Stimulated activated CD8-positive, alpha-beta memory T cell treated with anti-CD3 and anti-CD28 coated beads, Interleukin-15, amount 100 ng/mL, for 24 hours (primary cell): ENCODE data around the gene CHSY1.
"Not testable (repeated sequence)": the region's sequence is repeated elsewhere in the genome, so short reads cannot be mapped to it uniquely, and the experiment has no call there.

Experiments
- DNase-seq: peaks from one replicate; pipeline ENCODE4 v3.0.0-alpha.2; 2020; ENCODE audit warnings: low read depth

The CHSY1 gene, protein sequence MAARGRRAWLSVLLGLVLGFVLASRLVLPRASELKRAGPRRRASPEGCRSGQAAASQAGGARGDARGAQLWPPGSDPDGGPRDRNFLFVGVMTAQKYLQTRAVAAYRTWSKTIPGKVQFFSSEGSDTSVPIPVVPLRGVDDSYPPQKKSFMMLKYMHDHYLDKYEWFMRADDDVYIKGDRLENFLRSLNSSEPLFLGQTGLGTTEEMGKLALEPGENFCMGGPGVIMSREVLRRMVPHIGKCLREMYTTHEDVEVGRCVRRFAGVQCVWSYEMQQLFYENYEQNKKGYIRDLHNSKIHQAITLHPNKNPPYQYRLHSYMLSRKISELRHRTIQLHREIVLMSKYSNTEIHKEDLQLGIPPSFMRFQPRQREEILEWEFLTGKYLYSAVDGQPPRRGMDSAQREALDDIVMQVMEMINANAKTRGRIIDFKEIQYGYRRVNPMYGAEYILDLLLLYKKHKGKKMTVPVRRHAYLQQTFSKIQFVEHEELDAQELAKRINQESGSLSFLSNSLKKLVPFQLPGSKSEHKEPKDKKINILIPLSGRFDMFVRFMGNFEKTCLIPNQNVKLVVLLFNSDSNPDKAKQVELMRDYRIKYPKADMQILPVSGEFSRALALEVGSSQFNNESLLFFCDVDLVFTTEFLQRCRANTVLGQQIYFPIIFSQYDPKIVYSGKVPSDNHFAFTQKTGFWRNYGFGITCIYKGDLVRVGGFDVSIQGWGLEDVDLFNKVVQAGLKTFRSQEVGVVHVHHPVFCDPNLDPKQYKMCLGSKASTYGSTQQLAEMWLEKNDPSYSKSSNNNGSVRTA

DNA sequence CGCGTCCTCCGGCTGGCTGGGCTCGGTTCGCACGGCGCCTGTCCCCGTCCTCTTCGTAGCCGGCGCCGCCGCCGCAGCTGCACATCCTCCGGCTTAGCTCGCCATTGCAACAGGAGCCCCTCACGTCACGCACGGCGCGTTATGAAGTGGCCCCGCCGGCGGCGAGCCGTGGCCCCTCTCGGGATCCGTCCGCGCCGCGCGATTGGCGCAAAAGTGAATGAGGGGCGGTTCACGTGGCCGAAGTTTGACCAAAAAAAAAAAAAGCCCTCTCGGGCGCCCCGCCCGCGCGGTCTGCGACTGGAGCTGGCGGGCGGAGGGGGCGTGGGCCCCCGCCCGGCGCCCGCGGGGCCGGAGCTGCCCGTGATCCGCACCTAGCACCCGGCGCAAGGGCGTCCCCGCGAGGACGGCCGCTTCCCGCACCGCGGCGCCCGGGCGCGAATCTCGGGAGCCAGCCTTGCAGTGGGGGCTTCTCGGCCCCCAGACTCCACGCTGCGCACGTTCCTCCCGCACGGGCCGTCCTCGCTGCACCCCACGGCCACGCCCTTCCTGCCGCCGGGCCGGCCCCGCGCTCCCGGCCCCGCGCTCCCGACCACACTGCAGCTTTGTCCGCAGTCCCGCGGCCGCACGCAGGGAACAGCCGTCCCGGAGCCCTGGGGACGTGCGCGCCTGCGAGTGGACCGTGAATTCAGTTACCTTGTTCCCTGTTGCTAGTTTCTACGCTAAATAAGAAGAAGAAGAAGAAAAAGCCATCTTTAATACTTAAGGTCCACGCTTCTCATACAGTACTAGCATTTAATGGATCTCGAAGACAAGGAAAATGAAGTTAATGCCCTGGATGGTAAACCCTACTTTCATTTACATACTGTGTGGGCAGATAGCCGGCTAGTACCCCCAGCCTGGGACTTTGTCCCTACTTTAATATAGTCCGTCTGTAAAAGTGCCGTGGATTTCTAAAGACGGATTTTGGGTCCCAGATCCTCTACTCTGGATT, at the start of gene CHSY1:
CHSY1 (minus strand) TSS at position 219 of the 991 bp plus-strand sequence. CDS start 592 bp downstream, outside the sequence.
- peak; percentile 69 for DNase-seq

DNA sequence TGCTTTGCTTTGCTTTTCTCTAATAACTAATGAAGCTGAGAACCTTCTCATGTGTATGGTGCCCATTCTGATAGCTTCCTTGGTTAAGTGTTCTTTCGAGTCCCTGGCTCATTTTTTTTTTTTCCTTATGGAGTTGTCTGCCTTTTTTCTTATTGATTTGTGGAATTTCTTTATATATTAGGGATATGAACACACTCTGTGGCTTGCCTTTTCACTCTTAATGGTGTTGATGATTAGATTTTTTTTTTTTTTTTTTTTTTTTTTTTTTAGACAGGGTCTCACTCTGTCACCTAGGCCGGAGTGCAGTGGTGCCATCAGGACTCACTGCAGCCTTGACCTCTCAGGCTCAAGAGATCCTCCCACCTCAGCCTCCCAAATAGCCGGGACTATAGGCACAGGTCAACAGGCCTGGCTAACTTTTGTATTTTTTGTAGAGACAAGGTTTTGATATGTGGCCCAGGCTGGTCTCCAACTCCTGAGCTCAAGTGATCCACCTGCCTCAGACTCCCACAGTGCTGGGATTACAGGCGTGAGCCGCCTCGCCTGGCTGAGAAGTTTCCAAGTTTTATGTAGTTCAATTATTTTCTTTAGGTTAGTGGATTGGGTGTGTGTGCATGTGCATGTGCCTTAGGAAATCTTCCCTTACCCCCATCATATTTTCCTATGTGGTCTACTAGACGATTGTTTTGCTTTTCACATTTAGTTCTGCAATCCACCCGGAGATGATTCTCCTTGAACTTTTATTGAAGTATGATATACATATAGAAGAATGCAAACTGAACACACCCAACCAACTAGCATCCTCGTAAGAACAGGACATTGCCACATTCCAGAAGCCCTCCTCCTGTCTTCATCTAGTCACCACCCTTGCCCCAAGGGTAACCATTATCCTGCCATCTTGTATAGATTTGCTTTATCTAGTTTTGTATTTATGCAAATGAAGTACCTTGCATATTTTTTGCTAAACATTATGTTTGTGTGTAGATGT, 44.9 kb upstream of the CHSY1 start:
- DNase-seq = no peak

DNA sequence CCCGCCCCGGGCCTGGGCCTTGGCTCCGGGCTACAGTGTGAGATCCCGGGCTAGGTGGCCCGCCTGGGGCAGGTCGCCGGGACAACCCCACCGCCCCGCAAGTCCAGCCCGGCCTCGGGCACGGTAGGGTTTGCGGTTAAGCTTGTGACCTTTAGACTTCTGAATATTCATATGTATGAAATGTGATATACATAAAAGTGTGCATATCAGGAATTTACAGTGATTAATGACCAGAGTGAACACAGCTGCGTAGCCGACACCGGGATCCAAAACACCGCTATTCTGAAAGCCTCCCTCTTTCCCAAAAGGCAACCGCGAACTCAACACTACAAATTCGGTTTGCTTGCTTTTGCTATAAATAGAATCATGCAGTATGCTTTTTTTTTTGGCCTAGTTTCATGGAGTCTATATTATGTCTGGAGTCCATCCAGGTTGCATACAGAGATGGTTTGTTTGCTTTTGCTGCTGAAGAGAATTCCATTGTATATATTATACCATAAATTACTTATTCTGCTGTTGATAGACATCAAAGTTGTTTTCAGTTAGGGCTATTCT, 43.8 kb upstream of the CHSY1 start:
- DNase-seq = no peak

DNA sequence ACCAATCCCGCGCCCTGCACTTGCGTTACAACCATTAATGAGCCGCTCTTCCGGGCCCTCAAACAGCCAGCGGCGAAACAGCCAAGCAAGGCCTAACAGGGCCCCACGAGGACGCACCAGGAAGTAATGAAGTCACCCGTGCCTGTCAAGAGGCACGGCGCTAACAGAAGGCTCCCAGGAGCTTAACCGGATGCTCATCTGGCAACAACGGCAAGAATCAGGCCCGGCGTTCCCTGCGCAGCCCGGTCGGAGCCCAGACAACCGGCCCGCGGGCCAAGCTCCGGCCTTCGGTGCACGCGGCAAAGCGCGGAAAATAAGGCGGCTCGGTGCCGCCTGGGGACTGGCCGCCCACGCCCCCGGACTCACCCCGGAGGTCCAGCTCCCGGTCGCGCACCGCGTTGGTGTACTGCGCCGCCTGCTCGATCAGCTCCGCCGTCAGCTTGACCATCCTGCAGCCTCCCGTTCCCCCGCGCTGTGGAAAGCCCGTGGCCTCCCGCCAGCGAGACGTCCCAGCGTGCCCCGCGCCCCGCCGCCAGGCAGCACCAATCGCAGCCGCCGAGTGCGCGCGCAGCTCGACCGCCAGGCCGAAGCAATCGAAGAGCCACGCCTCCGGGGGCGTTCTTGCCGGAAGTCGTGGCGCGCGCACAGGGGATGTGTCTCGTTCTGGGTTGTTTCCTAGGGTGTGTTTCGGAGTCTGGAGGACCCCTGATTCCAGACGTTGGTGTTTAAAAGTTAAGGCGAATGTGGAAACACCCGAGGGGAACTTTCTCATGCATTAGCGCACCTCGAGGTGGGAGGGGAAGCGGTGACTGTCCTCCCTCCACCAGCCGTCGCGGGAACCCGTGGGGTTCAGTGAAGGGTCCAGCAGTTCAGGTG, 43.1 kb upstream of the CHSY1 start, which contains the start of gene SNRPA1:
SNRPA1 (minus strand) TSS at position 518 of the 876 bp plus-strand sequence; CDS start at position 448, 70 bp downstream.
- peak; percentile 99 for DNase-seq

DNA sequence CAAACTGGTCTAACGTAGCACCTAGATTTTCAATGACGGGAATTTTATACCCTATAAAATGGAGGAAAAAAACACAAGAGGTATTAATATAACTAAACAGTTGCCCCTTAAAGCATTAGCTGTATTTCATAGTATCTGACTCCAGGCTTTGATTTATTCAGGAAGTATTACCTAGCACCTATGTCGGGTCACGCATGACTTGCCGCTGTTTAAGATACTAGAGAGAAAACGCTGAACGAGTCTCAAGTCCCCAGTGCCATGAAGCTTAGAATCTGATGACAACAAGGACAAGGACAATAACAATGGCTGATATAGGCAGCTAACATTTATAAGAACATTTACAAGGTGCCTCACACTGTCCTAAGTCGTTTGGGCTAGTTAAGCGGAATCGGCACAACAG, 41.3 kb upstream of the CHSY1 start:
- no peak for DNase-seq

DNA sequence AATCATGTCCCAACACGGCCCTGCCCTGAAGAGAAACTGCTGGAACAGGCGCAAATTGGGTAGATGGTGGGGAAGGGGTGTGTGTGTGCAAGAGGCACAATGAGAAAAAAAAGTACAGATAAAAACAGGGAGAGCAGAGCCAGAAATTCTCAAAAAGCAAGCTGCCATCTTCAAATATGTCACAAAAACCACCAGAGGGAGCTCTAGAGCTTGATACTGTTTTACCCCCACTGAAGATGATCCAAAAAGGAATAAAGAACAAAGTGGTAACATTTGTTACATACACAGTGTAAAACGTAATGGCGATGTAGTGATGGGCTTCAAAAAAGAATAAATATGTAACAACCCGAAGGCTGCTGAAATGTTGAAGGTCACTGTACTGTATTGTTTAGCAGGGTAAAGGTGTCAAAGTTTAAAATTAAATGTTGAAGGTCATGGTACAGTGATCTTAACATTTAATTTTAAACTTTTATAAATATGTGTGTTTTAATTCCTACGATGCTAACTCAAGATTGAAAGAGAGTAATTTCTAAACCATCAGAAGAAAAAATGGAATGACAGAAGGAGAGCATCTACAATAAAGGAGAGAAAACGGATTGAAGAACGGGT, 37.2 kb upstream of the CHSY1 start:
- no peak for DNase-seq

DNA sequence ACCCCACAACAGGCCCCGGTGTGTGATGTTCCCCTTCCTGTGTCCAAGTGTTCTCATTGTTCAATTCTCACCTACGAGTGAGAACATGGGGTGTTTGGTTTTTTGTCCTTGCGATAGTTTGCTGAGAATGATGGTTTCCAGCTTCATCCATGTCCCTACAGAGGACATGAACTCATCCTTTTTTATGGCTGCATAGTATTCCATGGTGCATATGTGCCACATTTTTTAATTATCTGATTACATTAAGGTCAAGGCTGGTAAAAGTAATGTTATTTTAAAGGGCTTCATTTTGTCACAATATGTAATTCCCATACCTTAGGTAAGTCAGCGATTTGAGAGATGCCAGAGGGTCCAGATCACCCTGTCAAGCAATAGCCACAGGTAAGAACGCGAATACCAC, 35.5 kb upstream of the CHSY1 start:
- not testable (repeated sequence) for DNase-seq

DNA sequence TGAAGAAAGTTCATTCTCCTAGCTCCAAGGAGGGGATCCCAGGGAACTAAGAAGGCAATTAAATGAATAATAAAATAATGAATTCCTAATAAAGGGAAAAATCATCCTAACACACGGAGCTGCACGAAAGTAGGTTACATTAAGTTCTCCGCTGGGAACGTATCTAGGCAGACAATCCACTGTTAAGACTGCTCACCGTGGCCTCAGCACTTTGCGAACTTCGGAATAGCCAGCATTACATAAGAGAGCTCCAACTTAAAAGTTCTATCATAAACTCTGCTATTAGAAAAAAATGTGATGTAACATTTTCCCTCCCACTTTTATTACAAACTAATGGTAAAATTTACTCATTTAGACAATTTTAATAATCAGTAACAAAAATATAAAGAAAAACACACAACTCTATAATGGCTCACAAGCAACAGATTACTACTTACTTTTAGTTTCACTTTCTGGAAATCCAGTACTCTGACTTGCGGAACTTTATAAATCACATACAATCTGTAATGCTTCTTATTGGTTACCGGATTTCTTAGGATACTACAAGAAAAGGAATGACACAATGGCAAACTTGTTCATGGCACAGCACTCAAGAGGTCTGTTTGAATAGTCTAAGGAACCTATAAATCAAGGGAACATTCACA, 34.7 kb upstream of the CHSY1 start:
- no peak for DNase-seq

DNA sequence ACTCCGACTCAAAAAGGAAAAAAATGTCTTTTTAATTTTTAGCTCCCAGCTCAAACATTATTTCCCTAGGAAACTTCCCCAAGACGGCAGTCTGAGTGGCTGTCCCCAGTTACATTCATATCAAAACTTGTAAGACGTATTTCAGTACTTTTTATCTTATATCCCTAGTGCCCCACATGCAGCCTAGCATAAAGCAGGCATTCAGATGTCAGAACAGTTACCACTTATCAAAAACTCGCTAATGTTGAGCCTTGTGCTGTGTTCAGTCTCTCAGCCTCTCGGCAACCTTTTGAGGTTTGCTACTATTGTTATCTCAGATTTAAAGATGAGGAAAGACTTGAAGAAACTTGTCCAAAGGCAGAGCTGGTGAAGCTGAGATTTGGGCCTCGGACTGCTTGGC, 32.1 kb upstream of the CHSY1 start:
- no peak for DNase-seq

DNA sequence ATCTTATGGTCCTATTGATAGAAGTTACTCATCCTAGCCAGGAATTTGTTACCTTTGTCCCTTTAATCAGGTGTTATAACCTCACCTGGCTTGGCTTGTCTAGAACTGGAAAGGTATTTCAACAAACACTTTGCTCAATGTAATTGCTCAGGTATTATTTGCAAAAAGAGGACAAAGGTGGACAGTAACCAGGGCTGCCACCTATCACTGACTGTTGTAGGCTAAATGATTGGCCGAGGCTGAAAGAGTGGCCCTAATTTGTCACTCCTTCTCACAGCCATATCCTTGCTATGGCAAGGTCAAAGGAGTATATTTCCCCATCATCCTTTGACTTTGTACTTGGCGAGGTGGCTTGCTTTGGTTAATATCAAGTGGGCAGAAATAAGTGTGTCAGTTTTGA, 28.2 kb upstream of the CHSY1 start:
- DNase-seq = no peak

DNA sequence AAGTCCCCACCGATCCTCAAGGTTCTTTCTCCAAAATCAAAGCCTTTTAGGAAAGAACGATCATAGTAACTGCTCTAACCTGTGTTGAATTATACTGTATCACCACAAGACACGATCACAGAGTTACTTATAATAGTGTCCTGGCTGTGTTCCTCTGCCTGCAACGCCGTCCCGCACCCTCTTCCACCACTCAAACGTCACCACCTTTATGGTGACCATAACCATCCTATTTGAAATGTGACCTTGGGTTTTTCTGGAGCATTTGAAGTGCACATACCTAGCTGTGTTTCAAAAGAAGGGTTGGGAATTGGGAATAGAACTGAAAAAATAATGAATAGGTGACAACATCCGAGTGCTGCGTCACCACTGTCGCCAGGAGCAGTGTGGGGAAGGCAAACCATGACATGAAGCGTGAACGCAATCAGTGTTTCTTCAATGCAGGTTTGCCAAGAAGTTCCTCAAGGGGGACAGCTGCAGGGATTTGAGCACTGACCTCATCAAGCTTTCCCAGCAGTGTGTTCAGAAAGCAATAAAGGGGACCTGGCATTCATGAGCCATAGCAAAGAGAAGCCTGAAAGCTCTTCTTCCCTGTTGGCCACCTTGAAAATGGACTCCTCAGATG, 26.2 kb upstream of the CHSY1 start:
- DNase-seq = no peak

DNA sequence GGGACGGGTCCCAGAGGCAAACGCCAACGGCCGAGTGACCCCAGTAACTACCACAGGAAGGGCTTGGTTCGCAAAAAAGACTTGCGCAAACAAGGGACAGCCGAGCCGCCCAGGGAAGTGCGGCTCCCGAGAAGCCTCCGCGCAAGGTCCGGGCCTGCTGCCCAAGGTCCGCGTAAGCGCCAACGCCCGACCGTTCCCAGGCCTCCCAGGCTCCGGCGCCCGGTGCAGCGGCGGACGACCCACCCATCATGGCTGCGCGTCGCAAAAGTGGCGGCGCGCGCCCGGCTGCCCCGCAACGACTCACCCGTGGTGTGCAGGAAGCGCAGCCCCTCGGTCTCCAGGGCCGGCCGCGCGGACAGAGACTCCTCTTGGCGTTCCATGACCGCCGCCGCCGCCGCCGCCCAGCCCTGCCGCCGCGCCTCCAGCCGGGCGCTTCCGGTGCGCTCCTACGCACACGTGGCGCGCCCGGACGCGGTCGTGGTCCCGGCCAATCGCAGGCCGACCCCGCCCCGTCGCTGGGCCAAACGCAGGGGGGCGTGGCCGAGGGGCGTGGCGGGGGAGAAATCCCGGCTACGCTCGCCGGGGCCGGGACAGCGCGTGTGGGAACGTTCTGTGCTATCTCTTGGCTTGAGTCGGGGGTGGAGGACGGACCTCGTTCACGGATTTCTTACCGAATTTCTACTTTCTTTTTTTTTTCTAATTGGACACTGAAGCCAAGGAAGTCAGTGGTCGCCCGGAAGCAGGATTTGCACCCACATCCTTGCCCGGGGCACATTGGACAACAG, 25.4 kb upstream of the CHSY1 start, which contains the start of gene SELENOS:
SELENOS (minus strand) TSS at position 448 of the 785 bp plus-strand sequence; CDS start at position 380, 68 bp downstream.
- peak; percentile 88 for DNase-seq

DNA sequence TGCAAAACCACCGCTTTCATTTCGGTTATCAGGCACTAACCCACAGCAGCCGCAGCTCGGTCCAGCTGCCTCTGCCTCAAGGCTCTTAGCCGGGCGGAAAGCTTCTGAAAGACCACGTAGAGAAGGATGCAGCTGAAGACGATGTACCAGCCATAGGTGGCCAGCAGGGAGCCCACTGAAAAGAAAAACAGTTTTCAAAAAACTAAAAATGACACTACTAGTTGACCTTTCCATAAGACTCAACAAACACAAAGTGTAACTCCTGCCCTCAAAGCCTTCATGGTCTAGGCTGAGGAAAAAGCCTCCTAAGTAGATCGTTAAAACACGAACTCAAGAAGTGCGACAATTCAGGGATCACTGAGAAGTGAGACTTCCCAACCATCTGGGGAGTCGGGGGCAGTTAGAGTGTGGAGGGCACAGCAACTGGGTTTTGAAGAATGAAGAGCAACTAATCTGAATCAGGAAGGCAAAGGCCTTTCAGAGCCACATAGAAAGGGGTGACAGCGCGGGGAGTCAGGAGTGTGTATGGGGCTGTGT, 24.7 kb upstream of the CHSY1 start:
- no peak for DNase-seq

DNA sequence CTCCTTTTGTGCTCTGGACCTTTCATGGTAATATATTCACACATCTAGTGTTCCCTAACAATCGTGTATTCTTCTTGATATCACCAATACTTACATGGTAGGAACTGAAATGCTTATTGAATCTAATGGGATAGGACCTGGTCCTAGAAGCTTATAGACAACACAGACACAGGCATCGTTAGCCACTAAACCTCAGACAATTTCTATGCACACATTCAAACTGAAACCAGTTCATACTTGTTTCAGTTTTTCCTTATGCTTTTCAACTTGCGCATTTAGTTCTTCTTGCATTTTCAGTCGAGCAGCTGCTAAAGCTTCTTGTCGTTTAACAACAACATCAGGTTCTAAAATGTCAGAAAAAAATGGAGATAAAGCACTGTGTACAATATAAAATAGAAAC, 23.2 kb upstream of the CHSY1 start:
- no peak for DNase-seq

DNA sequence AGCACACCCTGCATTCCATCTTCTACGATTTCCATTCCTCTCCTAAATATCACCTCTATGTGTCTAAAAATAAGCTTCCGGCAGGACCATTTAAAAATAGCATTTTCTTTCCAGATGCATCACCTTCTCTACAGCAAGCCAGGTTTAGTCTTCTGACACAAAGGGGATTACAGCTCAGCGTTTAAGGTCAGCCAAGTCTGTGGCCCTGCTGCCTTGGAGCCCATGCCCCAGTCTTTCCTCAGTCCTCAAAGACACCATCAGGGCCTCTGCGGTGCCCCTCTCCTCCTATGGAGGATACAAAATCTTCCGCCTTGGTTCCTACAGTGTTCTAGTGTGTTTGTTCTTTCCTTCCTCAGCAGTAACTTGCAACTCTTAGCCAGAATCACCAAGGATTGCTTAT, 21.7 kb upstream of the CHSY1 start:
- DNase-seq = no peak

DNA sequence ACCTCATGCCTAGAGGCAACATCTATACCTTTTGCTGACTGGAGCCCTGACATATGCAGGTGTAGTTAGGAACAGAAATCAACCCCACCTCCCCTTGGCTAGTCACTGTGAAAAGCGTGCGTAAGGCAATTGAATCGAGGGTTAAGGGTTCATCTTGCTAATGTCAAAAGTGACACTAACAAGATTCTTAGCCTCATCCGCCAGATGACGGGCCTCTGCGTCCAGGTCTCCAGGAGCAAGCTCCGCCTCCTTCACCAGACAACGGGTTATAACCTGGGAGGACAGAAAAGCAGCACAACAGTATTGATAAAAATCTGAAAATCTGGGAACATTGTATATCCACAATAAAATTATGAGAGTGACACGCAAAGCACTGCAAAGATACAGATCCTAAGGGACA, 20.7 kb upstream of the CHSY1 start:
- DNase-seq = no peak
